ENCODE data around the gene RAB8A.

The RAB8A gene

GRCh38 chr19:16113727-16114126 is 2.0 kb downstream of the RAB8A start:
- peak; percentile 28 to 56 for DNase-seq

DNA sequence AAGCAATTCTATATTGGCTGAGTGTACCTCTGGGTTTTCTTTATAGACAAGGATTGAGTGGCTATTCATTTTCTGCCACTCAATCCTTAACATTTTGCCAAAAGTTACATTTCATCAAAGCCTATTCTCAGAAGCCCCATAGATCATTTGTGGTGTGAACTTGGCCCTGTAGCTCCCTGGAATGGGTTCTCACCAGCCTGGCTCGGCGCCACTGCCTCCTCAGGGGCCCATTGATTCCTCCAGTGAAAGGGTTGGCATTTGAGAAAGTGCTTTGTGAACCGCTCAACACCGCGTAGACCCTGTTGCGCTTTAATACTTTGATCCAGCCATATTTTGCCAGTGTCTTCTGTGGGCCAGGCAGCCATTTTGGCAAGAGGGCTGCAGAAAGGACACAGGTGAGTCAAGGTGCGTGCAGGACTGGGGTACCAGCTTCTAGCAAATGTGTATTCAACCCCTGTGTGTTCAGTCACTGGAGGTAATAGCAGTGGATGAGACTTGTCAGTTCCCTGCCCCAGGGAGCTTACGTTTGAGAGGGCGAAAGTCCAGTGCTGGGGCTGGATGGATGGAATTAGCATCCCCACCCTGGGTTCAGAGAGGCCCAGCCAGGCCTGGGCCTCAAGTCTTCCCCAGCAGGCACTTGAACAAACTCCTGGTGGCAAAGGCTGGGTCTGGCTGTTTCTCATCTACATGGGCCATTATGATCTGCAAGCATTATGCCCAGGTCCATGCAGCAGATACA is 3.8 kb downstream of the RAB8A start:
- DNase-seq, result no peak

DNA sequence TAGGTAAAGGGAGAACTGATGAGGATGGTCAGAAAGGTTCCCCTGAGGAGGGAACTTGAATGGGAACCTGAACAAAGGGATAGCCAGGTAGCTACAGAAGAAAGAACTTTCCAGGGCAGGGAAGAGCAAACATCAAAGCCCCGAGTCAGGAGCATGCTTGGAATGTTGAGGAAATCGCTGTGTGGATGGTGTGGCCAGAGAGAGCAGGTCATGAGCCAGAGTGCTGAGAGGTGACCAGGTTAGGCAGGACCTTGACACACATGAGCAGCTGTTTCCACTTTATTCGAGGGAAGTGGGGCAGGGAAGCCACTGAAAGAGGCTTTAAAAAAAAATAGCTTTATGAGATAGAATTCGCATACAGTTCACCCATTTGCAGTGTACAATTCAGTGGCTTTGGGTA is 4.4 kb downstream of the RAB8A start:
- DNase-seq, result no peak

DNA sequence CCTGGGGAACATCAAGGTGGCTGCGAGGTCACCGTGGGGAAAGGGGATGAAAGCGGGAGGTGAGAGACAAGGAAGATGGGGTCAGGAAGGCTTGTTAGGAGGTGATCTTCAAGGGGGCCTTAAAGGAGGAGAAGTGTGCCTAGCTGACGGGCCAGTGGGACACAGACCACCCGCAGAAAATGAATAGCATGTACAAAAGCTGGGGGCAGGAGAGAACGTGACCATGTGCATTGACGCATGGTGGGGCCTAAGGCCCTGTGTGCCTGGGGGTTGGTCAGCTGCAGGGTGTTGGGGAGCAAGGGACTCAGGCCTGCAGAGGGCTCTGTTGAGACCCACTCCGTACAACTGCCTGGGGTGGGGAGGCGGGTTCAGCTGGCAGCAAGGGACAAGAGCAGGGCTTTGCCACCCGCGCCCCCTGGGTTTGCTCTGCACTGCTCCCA is 5.9 kb downstream of the RAB8A start:
- peak; percentile 23 to 35 for DNase-seq

DNA sequence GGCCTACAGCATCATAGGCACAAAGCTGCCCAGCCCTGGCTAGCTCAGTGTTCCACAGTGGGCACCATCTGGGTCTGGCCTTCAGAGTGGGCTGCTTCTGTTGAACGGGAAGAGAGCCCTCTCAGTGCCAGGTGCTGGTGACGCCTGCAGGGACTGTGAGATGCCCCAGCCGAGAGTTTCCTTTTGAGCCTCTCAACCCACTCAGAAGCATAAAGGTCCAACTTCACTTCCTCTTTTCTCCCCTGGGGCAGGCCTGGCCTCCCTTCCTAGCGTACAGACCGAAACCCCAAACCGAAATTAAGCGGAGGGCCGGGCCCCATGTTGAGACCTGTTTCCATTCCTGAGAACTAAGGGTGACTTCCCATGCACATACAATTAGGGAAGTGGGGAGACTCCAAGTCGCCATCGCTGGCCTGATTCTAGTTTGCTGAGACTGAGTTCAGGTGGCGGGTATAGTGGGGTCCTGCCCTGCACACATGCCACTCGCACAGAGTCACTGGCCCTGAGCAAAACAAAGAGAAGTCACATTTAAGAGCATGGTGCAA is 6.9 kb downstream of the RAB8A start:
- peak; percentile 95 for DNase-seq

DNA sequence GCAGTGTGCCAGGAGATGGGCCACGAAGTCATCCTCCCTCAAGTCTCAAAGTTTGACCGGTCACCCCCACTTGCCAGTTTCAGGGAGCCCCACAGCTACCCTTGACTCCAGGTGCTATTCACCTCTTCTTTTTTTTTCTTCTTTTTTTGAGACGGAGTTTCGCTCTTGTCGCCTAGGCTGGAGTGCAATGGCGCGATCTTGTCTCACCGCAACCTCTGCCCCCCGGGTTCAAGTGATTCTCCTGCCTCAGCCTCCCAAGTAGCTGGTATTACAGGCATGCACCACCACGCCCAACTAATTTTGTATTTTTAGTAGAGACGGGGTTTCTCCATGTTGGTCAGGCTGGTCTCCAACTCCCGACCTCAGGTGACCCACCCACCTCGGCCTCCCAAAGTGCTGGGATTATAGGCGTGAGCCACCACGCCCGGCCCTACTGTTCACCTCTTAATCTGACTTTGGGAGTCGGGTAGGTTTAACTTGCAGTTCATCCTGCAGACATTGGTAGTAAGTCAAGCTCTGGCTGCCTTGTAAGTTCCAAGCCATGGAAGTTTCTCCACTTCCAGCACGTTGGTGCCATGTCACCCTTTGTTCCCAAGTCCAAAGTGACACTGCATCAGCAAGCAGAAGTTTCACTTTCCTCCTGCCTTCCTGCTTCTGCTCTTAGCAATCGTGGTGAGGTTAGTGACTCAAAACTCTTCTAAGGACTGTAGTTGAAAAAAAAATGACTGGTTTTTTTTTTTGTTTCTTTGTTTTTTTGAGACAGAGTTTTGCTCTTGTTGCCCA is 7.6 kb downstream of the RAB8A start:
- DNase-seq, result peak; percentile 9 to 23

DNA sequence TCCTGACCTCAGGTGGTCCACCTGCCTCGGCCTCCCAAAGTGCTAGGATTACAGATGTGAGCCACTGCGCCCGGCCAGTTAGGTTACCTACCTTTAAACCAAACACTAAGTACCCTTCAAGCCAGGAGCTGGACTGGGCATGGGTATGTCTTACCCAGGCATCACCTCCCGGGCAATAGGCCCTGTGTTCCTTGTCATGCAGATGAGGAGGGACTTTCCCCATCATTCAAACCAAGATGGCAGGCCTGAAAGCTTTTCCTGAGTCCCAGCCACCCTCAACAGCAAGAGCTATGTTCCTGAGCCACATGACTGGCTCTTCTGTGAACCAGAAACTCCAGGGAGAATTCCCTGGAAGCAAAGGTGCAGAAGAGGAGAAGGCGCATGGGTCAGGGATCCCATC is 9.5 kb downstream of the RAB8A start:
- DNase-seq, result no peak

- no peak for DNase-seq
Measured at GRCh38 chr19:16121967-16122366, 10.3 kb downstream of the RAB8A start.

- no peak for DNase-seq
Measured at GRCh38 chr19:16124953-16125352, 13.3 kb downstream of the RAB8A start.

GRCh38 chr19:16125737-16126495 is 14.2 kb downstream of the RAB8A start:
- DNase-seq, result no peak

GRCh38 chr19:16127080-16127479 is 15.4 kb downstream of the RAB8A start:
- DNase-seq, result no peak

DNA sequence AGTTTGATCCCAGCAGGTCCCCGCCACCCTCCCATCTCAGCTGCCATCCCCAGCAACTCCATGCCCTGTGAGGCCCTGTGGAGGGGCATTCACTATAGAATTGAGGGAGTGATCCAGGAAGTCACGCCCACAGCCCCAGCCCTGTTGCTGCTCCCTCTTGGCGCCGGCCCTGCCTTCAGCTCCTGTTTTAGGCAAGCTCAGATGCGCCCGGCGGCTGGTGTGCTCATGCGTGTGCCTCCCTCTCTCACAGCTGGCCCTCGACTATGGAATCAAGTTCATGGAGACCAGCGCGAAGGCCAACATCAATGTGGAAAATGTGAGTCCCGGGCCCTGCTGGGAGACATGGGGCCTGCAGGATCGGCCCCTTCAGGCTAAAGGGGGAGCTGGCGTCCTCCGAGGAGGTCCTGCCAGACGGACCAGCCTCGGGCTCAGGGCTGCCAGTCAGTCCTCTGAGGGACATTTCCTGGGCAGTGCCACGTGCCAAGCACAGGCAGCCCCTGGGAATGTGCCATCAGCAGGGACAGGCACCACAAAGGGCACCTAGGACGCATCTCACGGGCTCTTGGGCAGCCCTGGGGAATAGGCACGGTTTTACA is 16.2 kb downstream of the RAB8A start:
- no peak for DNase-seq

DNA sequence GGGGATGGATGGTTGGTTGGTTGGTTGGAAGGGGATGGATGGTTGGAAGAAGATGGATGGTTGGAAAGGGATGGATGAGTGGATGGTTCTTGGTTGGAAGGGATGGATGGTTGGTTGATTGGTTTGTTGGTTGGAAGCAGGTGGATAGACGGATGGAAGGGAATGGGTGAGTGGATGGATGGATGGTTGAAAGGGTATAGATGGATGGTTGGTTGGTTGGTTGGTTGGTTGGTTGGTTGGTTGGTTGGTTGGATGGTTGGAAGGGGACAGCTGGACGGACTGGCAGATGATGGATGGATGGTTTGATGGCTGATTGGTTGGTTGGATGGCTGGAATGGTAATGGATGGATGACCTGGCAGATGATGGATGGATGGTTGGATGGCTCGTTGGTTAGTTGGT is 20.0 kb downstream of the RAB8A start:
- DNase-seq, result no peak

DNA sequence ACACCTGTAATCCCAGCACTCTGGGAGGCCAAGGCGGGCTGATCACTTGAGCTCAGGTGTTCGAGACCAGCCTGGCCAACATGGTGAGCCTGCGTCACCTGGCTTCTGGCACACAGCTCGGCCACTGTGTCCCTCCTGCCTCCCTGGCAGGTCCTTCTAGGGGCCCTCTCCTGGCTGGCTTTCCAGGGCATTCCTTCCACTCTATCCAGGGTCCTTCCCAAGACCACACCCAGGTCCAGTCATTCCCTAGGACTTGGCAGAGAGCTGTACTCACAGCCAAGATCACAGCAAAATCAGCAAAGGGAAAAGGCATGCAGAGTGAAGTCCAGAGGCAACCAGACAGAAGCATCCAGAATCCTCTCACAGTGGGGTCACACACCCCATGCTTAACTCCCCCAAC is 22.1 kb downstream of the RAB8A start:
- no peak for DNase-seq

DNA sequence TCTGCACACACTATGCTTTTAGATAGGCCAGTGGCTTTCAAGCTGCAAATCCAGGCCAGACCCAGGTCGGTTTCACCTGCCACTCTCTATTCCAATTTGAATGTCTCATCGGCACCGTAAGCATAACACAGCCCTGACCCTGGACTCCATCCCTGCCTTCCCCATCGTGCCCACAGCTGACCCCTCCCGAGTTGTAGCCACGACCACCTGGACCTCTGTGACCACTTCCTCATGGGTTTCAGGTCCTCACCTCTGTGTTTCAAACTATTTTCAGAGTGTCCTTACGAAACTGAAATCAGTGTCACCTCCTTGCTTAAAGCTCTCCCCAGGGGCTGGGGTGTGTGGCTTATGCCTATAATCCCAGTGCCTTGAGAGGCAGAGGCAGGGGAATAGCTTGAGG is 22.8 kb downstream of the RAB8A start:
- DNase-seq, result no peak

GRCh38 chr19:16135430-16136127 is 23.9 kb downstream of the RAB8A start:
- no peak for DNase-seq

DNA sequence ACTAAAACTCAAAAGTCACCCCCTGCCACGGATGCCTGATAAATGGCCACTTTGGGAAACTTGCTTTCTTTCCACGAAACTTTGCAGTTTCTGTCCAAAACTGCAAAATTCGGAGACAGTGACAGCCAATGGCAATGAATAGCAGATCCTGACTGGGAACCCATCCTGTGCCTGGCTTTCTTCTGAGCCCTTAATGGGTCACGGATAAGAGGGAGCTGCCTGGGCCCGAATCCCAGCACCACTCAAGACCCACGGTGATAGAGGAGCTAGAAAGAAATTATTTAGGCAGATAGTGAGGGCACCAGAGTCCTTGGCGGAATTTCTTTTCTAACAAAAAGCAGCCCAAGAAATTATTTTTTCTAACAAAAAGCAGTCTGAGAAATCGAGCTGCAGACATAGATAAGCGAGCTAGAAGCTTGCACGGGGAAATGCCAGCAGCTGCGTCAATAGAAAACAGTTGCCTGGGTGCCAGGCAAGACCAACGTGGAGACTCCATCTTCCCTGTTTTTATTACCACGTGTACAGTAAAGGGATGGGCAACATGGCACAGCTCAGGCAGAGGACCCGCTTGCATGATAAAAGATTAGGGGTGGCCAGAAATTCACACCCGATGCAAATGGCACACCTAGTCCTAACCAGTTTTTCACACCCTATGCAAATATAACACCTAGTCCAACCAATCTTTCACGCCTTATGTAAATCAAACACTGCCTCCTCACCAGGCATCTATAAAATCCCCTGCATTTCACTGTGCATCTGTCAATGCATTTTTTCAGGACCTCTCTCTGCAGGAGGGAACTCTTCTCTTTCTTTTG is 24.7 kb downstream of the RAB8A start:
- no peak for DNase-seq

GRCh38 chr19:16139752-16140151 is 28.1 kb downstream of the RAB8A start:
- DNase-seq, result peak; percentile 25 to 59

GRCh38 chr19:16141043-16141442 is 29.4 kb downstream of the RAB8A start:
- DNase-seq, result peak; percentile 31 to 41

GRCh38 chr19:16142032-16142580 is 30.4 kb downstream of the RAB8A start:
- no peak for DNase-seq
